Measurements from ENCODE around the gene NANOS2.

Gene NANOS2

GRCh38 chr19:45913874-45914830 lies at the start of gene NANOS2:
TSS of gene NANOS2 (minus strand) at chr19:45914778. CDS start at chr19:45914693, 85 bp downstream.
- no peak for DNase-seq (ENCODE audit: low read depth)

DNA sequence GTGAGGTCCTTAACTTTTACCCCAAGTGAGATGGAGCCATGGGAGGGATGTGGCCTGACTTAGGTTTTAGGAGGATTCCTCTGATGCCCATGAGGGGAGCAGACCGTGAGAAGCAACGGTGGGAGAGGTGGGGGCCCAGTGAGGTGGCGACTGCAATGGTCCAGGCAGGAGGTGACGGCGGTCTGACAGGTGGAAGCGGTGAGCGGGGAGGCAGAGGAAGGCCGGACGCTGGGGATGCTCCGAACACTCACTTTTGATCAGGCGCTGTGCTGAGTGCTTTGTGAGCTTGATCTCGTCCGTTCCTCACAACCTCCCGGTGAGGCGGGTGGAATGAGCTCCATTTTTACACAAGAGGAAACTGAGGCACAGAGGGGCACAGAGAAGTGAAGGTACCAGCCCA lies 47.4 kb upstream of the NANOS2 start:
- DNase-seq (ENCODE audit: low read depth) = no peak

DNA sequence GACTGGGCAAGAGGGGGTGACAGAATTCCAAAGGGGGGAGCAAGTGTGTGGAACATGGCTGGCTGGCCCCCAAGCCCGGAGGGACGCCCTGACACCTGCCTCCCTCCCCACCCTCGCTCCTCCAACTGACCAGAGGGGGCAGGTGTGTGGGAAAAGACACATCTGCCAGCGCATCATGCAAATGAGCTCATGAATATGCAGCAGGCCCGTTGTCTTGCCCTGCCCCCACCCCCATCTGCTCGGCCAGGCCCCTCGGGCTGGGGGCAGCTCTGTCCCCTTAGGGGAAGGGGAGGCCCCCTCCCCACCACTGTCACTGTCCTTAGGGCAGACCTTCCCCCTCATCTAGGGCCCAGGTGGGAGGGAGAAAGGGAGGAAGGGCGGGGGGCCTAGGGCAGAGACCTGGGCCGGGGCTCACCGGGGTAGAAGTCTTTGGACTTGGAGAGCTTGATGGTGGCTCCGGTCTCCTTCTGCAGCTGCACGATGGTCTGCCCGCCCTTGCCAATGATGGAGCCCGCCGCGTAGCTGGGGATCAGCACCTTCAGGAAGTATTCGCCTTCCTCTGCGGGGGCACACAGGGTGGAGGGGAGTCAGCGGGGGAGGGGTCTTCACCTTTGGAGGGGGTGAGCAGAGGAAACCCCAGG lies 46.1 kb upstream of the NANOS2 start:
- no peak for DNase-seq (ENCODE audit: low read depth)

DNA sequence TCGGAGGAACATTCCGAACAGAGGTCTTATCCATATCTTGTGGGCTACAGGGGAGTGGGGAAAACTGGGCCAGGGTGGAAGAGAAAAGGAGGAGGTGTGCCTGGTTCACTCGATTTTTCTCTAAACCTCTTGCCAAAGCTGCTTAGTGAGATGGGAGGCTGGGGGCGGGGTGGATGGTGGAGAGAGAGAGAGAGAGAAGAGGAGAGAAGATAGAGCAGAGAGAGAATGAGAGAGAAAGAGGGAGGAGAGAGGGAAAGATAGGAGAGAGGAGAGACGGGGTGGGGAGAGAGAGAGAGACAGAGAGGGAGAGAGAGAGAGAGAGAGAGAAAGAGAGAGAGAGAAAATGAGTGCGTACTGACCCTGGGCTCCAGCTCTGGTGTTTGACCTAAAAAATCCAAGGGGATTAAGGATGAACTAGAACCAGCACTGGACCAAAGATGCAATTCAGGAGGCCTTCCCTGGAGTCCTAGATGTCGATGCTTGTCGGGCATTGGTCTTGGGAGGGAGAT lies 45.0 kb upstream of the NANOS2 start:
- DNase-seq (ENCODE audit: low read depth) = no peak

DNA sequence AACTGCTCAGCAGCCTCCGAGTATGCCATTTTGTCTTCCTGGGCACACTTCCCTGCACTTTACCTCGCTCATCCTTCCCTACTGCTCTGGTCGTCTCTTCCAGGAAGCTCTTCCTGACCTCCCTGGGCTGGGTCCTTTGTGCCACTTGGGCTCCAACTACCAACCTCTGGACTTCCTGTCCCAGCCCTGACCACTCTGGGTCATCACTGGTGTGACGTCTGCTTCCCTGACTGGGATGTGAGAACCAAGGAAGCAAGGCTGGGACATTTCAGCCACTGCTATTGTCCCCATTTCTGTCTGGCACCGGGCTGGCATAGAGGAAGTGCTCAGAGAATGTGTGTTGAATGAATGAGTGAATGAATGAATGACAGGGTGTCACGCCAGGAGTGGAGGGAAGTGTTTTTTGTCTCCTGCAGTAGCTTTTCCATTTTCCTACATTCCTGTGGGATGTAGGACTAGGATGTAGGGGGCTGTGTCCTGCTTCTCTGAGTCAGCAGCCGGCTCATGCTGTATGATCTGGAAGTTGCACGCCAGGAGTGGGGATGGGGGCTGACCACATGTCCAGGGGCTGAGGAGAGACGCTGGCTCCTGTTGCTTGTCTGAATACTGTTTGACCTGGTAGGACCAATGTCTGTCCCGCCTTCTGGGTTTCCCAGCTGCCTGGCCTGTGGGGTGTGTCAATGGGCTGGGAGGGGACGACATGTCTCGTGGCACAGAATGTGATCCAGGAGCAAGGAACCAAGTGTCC lies 44.4 kb upstream of the NANOS2 start:
- no peak for DNase-seq (ENCODE audit: low read depth)

- DNase-seq (ENCODE audit: low read depth) = no peak
Measured at GRCh38 chr19:45958320-45958719, 43.7 kb upstream of the NANOS2 start.

GRCh38 chr19:45955905-45956608 lies 41.5 kb upstream of the NANOS2 start:
- no peak for DNase-seq (ENCODE audit: low read depth)

GRCh38 chr19:45954156-45954555 lies 39.6 kb upstream of the NANOS2 start:
- no peak for DNase-seq (ENCODE audit: low read depth)

- DNase-seq (ENCODE audit: low read depth) = no peak
Measured at GRCh38 chr19:45953676-45954075, 39.1 kb upstream of the NANOS2 start.

DNA sequence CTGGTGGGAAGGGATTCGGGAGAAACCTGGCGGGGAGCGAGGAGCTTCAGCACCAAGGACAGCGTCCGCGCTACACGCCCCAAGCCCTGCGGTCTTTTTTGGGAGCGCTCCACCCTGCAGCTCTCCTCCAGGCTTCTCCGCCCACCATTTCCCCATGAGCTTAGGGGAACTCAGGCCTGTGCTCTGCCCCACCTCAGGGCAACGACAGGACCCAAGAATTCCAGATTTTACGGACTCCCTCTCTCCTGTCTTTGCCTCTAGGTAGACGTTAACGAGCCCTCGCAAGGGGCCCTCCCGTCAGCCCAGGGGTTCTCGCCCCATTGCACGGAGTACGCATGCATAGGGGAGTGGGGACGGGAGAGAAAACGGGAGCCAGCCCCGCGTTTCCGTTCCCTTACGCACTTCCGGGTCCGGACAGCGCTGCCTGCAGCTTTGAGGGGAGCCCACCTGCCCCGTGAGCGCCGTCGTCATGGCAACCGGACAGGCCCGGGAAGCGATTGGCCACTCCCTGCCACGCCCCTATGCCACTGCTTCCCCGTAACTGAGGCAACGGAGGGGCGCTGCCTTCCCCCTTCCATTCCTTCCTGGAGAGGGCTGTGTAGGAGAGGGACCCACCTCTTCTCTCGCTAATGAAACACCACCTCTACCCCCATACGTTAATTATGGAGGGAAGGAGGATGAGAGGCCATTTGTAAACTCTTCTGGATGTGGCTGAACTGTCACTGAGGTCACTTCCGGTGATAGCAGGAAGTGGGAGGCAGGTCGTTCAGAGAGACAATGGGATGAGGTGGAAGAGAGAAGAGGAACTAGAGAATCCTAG lies 38.3 kb upstream of the NANOS2 start:
- no peak for DNase-seq (ENCODE audit: low read depth)

DNA sequence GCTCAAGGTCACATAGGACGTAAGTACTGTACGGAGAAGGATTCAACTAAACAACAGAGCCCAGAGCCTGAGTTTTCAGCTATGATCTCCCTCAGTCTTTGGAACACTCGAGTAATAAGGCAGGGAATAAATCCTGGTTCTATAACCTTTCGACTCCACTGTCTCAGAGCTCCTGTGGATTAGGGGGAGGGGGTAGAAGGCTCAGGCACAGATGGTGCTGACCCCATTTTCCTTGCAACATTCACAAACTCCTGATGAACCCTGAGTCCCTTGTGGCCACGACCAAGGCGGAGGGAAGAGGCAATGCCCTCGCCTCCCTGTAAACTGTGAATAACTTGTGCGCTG lies 37.7 kb upstream of the NANOS2 start:
- no peak for DNase-seq (ENCODE audit: low read depth)

- DNase-seq (ENCODE audit: low read depth) = no peak
Measured at GRCh38 chr19:45947926-45948325, 33.3 kb upstream of the NANOS2 start.

GRCh38 chr19:45940515-45940805 lies 25.9 kb upstream of the NANOS2 start:
- DNase-seq (ENCODE audit: low read depth) = no peak

DNA sequence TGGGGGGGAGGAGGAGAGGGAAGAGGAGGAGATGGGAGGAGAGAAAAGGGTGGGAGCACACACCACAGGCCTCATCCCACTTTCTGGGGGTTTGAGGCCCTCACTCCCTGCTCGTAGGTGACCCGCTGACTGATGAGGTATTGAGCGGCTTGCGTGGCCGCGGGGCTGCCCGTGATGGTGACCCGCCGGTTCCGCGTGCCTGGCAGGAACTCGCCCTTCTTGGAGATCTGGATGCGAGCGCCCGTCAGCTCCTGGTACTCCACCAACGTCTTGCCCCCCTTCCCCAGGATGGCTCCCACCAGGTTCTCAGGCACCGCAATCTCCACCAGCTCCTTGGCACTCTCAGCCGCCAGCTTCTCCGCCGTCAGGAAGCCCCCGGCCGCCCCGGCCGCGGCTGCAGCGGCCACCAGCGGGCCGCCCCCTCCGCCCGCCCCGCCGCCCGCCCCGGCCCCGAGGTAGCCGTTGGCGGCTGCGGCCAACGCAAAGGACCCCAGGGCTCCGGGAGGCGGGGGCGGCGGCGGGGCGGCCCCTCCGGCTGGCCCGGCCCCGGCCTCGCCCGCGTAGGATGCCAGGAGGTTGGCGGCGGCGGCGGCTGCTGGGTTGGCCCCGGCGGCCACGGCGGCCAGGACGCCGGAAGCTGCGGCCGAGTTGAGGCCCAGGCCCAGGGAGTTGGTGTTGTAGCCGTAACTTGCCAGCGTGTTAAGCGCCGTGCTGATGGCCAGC lies 25.4 kb upstream of the NANOS2 start:
- DNase-seq (ENCODE audit: low read depth) = no peak

GRCh38 chr19:45938733-45939319 lies 24.2 kb upstream of the NANOS2 start:
- no peak for DNase-seq (ENCODE audit: low read depth)

GRCh38 chr19:45935267-45935666 lies 20.7 kb upstream of the NANOS2 start:
- DNase-seq (ENCODE audit: low read depth) = no peak

- no peak for DNase-seq (ENCODE audit: low read depth)
Measured at GRCh38 chr19:45934551-45935230, 20.1 kb upstream of the NANOS2 start.

DNA sequence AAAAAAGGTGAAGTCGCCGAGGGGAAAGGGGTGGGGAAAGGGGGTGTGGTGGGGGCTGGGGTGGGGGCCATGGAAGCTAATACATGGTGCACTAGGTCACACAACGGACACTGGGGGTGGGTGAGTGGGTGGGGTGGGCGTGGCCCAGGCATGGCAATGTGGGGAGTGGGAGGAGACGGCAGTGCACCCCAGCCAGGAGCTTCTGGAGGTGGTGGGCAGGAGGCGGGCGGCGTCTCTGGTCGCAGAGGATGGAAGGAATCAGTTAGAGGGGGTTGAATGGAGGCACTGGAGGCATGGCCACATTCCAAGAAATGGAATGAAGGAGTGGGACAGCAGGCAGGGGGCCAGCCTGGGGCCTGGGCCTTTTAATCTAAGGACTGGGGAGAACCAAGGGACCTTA lies 19.2 kb upstream of the NANOS2 start:
- no peak for DNase-seq (ENCODE audit: low read depth)

DNA sequence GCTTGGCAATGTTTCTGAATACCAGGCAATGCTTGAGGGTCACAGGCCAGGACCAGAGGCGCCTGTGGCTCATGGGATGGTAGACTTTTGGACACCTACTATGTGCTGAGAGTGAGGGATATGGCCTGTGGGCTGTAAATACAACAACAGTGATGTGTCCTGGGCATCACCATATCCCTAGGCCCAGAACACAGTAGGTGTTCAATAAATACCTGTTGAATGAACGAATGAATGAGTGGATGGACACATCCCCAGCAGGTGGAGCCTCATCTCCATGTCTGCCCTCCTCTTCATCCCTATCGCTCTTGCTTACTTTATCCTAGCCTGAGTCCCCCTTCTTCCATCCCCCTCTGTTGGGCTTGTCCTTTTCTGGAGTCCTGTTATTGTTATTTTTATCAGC lies 16.5 kb upstream of the NANOS2 start:
- no peak for DNase-seq (ENCODE audit: low read depth)

DNA sequence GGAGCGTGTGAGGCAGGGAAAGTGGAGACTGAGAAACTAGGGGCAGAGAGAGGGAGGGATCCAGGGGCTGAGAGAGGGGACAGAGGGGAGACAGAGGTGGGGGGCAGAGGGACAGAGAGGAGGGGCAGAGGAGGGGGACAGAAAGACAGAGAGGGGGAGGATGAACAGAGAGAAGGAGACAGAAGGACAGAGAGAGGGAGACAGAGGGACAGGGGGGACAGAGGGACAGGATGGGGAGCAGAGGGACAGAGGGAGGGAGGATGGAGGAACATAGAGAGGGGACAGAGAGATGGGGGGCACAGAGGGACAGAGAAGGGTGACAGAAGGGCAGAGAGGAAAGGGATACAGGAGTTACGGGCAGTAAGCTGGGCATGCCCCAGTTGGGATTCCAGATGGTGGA lies 14.7 kb upstream of the NANOS2 start:
- no peak for DNase-seq (ENCODE audit: low read depth)
